Upper lobe of left lung (tissue), 6 donors: ENCODE results near the gene RFX1. TPM values are rescaled to one million over a fixed set of nuclear protein-coding genes. Genes with fewer than 3 reads are reported as not detected.

ENCODE experiments used
- ATAC-seq, 2 donors: fragments of 200-7000 bp; cut with Tn5 transposase; one replicate each; pipeline ENCODE4 v1.9.1; 2022; ENCODE audit warnings: mild to moderate bottlenecking in 2 of 2, moderate library complexity in 2 of 2; ENCODE audit not compliant: low FRiP score in 2 of 2
- DNase-seq, 2 donors: peaks; one replicate each; pipeline ENCODE4 v3.0.0-alpha.2; 2019 to 2020
- H3K27ac ChIP-seq, 4 donors: fragments of 200-600 bp; sonication (generic); one replicate each; pipeline ENCODE4 v1.5.1; 2016 to 2019
- H3K27me3 ChIP-seq, 4 donors: fragments of 200-600 bp; sonication (generic); one replicate each; pipeline ENCODE4 v1.5.1; 2017 to 2019
- H3K36me3 ChIP-seq, 4 donors: fragments of 200-600 bp; sonication (generic); one replicate each; pipeline ENCODE4 v1.5.1; 2016 to 2019
- H3K4me1 ChIP-seq, 4 donors: fragments of 200-600 bp; sonication (generic); one replicate each; pipeline ENCODE4 v1.5.1; 2018 to 2019
- H3K4me3 ChIP-seq, 4 donors: fragments of 200-600 bp; sonication (generic); one replicate each; pipeline ENCODE4 v1.5.1; 2017 to 2019; ENCODE audit warnings: mild to moderate bottlenecking in 2 of 4, moderate library complexity in 1 of 4
- H3K9me3 ChIP-seq, 4 donors: fragments of 200-600 bp; sonication (generic); one replicate each; pipeline ENCODE4 v1.5.1; 2018 to 2019
- EP300 ChIP-seq, 4 donors: sonication (generic); formaldehyde crosslinking; IDR thresholded peaks; one replicate each; pipeline ENCODE4 v1.5.1; 2017; ENCODE audit warnings: antibody characterized with exemption in 4 of 4, control low read depth in 2 of 4
- POLR2A ChIP-seq, 4 donors: fragments of 450-650 bp; IDR thresholded peaks; one replicate each; pipeline ENCODE4 v1.5.1; 2016 to 2017; ENCODE audit warnings: antibody characterized with exemption in 4 of 4, mild to moderate bottlenecking in 2 of 4
- POLR2AphosphoS5 ChIP-seq, 2 donors: sonication (generic); formaldehyde crosslinking; IDR thresholded peaks; one replicate each; pipeline ENCODE4 v1.5.1; 2017; ENCODE audit warnings: antibody characterized with exemption in 2 of 2
- WGBS, 2 donors: methylation state at CpG; one replicate each; pipeline ENCODE4 v1.1.5; 2017 to 2018; 5-methylcytosine and 5-hydroxymethylcytosine counted together
- total RNA-seq, 6 donors: library from RNA; depleted of rRNA in 4 of 6; stranded (reverse); fragments of >200 nt in 4 of 6; gene quantifications; one replicate each; pipeline versions ENCODE4 v1.1.0 to v1.2.1, GENCODE V29; 2016 to 2021
- TF ChIP-seq, protein P1 (sequence below), 6 experiments: fragments of 450-650 bp in 4 of 6; fragments of 200-600 bp in 2 of 6; sonication (generic) in 2 of 6; IDR thresholded peaks; one replicate each; pipeline ENCODE4 v1.5.1; 2016 to 2019; ENCODE audit warnings: antibody characterized with exemption in 6 of 6
- donor health status: DM: no; HTN: no; CAD: no; lungs with moderate emphysema.
- donor health status: DM: no; HTN: yes; CAD: no; lungs with severe emphysema.

RFX1 gene
- total RNA-seq, 6 donors from 2014 or later = 6.0 to 22.3 (median 15.5) TPM

DNA sequence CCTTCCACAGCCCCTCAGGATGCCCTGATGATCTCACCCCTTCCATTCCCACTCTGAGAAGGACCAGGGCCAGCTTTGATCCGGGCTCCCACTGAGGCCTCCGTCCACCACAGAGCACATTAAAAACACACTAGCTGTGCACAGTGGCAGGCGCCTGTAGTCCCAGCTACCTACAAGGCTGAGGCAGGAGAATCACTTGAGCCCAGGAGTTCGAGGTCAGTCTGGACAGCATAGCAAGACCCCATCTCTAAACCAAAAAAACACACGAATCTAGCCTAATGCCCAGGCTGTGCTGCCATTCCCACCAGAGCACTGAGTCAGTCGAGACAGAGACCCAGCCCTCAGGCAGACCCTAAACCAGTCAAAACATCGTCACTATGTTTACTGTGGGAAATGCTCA is 14.1 kb downstream of the RFX1 start:
- H3K36me3 ChIP-seq = peaks cover 0 to 29% (median 19%) of the 10 kb centered on the region in 4 donors
- no peaks in the 10 kb centered on the region for H3K9me3 ChIP-seq
- H3K4me1 ChIP-seq = peaks cover 9 to 20% (median 15%) of the 10 kb centered on the region in 4 donors
- no peak overlapping the region for H3K27ac ChIP-seq
- H3K4me3 ChIP-seq = no peak overlapping the region
- no peak for DNase-seq
- no peaks in the 10 kb centered on the region for H3K27me3 ChIP-seq
- no peak for ATAC-seq
- WGBS, 2 donors = 97 to 100% methylated on average over 4 to 7 of the region's 7 CpGs
- TF ChIP-seq POLR2AphosphoS5 (IDR thresholded peaks at IDR 0.05) = no peak
- TF ChIP-seq, protein P1, sequence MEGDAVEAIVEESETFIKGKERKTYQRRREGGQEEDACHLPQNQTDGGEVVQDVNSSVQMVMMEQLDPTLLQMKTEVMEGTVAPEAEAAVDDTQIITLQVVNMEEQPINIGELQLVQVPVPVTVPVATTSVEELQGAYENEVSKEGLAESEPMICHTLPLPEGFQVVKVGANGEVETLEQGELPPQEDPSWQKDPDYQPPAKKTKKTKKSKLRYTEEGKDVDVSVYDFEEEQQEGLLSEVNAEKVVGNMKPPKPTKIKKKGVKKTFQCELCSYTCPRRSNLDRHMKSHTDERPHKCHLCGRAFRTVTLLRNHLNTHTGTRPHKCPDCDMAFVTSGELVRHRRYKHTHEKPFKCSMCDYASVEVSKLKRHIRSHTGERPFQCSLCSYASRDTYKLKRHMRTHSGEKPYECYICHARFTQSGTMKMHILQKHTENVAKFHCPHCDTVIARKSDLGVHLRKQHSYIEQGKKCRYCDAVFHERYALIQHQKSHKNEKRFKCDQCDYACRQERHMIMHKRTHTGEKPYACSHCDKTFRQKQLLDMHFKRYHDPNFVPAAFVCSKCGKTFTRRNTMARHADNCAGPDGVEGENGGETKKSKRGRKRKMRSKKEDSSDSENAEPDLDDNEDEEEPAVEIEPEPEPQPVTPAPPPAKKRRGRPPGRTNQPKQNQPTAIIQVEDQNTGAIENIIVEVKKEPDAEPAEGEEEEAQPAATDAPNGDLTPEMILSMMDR (IDR thresholded peaks at IDR 0.05) = no peak
- TF ChIP-seq POLR2A (IDR thresholded peaks at IDR 0.05) = no peak

DNA sequence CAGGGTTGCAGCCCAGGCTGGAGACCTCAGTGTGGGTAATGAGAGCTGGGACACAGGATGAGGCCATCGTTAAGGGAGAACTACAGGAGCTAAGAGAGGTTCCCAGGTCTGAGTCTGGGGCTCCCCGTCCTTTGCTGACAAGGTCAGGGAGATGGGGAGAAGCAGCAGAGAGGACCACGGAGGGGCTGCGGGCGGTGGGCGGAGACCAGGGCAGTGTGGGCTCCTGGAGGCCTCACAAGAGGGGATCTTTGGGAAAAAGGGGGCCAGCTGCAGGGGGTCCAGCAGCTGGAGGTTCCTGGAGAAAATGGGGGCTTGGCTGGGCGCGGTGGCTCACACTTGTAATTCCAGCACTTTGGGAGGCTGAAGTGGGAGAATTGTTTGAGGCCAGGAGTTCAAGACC is 16.0 kb downstream of the RFX1 start:
- 91 to 95% methylated on average over 8 of the region's 8 CpGs for WGBS, 2 donors
- peak in 1 of 2 donors; percentile 63 for DNase-seq
- ATAC-seq = no peak
- Histone ChIP-seq H3K36me3 (peaks cover 0 to 24% (median 19%) of the 10 kb centered on the region in 4 donors), H3K27ac (peak overlapping the region in 1 of 4 donors; percentile 17), H3K27me3 (no peaks in the 10 kb centered on the region), H3K9me3 (no peaks in the 10 kb centered on the region), H3K4me3 (no peak overlapping the region), H3K4me1 (peaks cover 26 to 36% (median 34%) of the 10 kb centered on the region in 4 donors)
- TF ChIP-seq EP300 (IDR thresholded peaks at IDR 0.05) (no peak), POLR2A (IDR thresholded peaks at IDR 0.05) (no peak), POLR2AphosphoS5 (IDR thresholded peaks at IDR 0.05) (no peak)
- TF ChIP-seq, protein P1 (IDR thresholded peaks at IDR 0.05) = no peak

DNA sequence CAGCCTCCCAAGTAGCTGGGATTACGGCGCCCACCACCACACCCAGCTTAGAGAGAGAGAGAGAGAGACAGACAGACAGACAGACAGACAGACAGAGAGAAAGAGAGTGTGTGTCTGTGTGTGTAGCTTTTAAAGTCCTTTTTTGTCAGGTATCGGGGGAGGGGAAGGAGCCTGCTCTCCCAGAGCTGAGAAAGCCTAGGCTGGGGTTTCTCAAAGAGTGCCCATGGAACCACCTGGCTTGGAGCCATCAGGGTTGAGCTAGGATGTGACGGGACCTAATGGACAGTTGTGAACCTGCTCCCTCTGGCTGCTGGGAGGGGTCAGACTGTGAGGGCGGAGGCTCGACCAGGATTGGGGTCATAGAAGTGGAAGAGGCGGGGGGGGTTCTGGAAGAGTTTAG is 16.6 kb downstream of the RFX1 start:
- no peak for TF ChIP-seq EP300 (IDR thresholded peaks at IDR 0.05)
- TF ChIP-seq POLR2A (IDR thresholded peaks at IDR 0.05) = no peak
- TF ChIP-seq POLR2AphosphoS5 (IDR thresholded peaks at IDR 0.05) = no peak
- TF ChIP-seq, protein P1 (IDR thresholded peaks at IDR 0.05) = no peak
- Histone ChIP-seq H3K4me3 (no peak overlapping the region), H3K4me1 (peaks cover 30 to 39% (median 36%) of the 10 kb centered on the region in 4 donors), H3K27ac (peak overlapping the region in 1 of 4 donors; percentile 31), H3K36me3 (peaks cover 0 to 24% (median 19%) of the 10 kb centered on the region in 4 donors), H3K27me3 (no peaks in the 10 kb centered on the region), H3K9me3 (no peaks in the 10 kb centered on the region)
- 89 to 93% methylated on average over 7 of the region's 7 CpGs for WGBS, 2 donors
- no peak for DNase-seq
- ATAC-seq = no peak

DNA sequence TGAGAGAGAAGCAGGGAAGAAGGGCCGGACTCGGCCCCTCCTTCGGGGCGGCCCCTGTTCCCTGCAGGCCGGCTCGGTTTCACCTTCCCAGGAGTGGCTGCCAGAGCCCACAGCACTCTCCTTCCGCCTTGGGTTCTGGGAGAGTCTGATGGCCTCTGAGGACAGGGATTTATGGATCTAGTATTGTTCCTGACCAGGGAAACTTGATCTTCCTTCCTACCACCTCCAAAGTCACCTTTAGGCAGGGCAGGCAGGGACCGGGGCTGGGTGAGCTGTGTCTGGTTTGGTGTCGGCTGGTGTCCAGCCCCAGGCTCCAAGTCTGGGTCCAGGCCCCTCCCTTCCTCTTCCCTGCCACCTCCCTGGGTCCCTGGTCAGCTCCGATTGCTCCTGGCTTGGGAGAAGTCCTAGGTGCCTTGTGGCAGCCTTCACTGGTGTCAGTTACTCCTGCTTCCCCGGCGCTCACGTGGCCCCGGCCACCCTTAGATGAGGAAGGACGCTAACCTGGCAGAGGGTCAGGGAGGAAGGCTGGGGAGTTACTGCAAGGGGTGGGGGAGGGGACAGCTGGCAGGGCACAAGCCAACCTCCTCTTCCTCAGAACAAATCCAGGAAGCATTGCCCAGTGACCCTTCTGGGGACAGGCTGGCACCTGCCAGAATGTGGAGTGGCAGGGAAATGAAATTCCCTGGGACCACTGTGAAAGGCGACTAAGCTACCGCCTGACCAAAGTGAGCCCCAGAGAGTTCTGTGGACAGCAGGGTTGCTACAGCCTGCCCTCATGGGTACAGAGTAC is 18.8 kb downstream of the RFX1 start:
- peak; percentile 26 to 31 for ATAC-seq
- peaks cover 0 to 20% (median 15%) of the 10 kb centered on the region in 4 donors for H3K36me3 ChIP-seq
- H3K4me3 ChIP-seq = peak overlapping the region in 2 of 4 donors; percentile 14 to 25
- H3K27me3 ChIP-seq = no peaks in the 10 kb centered on the region
- peaks cover 31 to 40% (median 36%) of the 10 kb centered on the region in 4 donors for H3K4me1 ChIP-seq
- no peaks in the 10 kb centered on the region for H3K9me3 ChIP-seq
- DNase-seq = peak; percentile 76 to 88
- peak; percentile 6 to 50 for TF ChIP-seq POLR2AphosphoS5 (IDR thresholded peaks at IDR 0.05)
- no peak for TF ChIP-seq EP300 (IDR thresholded peaks at IDR 0.05)
- peak in 1 of 4 donors; percentile 48 for TF ChIP-seq POLR2A (IDR thresholded peaks at IDR 0.05)
- WGBS, 2 donors = 15 to 21% methylated on average over 7 to 17 of the region's 17 CpGs
- peak overlapping the region; percentile 84 to 97 (median 92) for H3K27ac ChIP-seq

DNA sequence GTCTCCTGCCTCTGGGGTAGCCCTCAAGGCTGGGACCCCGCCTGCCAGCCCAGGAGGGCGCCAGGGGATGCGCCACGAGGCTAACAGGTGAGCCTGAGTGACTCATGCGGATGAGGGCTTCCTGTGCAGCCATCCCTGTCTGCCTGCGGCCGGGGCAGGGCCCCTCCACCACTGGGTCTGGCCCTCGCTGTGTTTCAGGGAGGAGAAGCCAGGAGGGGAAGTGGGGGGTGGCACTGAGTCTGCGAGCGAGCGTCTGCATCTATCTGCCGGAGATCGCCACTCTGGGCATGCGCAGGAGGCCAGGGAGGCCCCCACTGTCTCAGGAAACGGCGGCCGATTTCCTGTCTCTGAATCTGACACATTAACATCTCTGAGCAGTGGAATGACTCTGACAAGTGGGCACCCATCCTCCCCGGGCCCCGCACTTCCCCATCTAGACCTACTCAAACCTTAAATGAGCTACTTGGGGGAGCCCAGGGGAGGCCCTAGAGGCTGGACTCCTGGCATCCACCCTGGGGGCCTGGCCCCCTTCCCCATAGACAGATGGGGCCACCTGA is 19.7 kb downstream of the RFX1 start:
- Histone ChIP-seq H3K27ac (peak overlapping the region; percentile 84 to 97 (median 92)), H3K9me3 (no peaks in the 10 kb centered on the region), H3K4me3 (peak overlapping the region in 2 of 4 donors; percentile 14 to 25), H3K36me3 (peaks cover 0 to 21% (median 14%) of the 10 kb centered on the region in 4 donors), H3K4me1 (peaks cover 31 to 40% (median 36%) of the 10 kb centered on the region in 4 donors), H3K27me3 (no peaks in the 10 kb centered on the region)
- 26% methylated on average over 19 of the region's 19 CpGs; no CpG with 5 or more reads in 1 of the 2 donors for WGBS, 2 donors
- TF ChIP-seq POLR2AphosphoS5 (IDR thresholded peaks at IDR 0.05) (peak; percentile 14 to 71), EP300 (IDR thresholded peaks at IDR 0.05) (no peak), POLR2A (IDR thresholded peaks at IDR 0.05) (peak in 1 of 4 donors; percentile 61)
- TF ChIP-seq, protein P1 (IDR thresholded peaks at IDR 0.05) = peak in 2 of 6 experiments; percentile 18 to 24
- ATAC-seq (peak; percentile 74 to 82), DNase-seq (peak; percentile 91 to 92)
